AG09319 (cell line): Measurements from ENCODE around the gene SCN1A.

Experiments used
- DNase-seq: peaks from one replicate; pipeline ENCODE4 v3.0.0-alpha.2; 2010; ENCODE audit warnings: low read depth; ENCODE audit errors: extremely low read depth
- CTCF ChIP-seq: IDR thresholded peaks from 2 replicates; pipeline ENCODE4 v1.5.1; 2011; ENCODE audit warnings: low read depth, mild to moderate bottlenecking, inconsistent platforms, low read length, moderate library complexity

The SCN1A gene

GRCh38 chr2:165957030-165957675 lies 170.7 kb downstream of the SCN1A start:
- TF ChIP-seq CTCF: no peak
- no peak for DNase-seq

GRCh38 chr2:165953655-165954606 lies 173.9 kb downstream of the SCN1A start, which contains the start of gene TTC21B:
TTC21B (minus strand) TSS chr2:165953776; CDS start chr2:165953705, 71 bp downstream.
- TF ChIP-seq CTCF: peak; percentile 75
- peak; percentile 83 for DNase-seq

GRCh38 chr2:165953306-165953654 lies 174.5 kb downstream of the SCN1A start:
- DNase-seq: peak; percentile 10
- no peak for TF ChIP-seq CTCF

GRCh38 chr2:165952741-165953211 lies 175.0 kb downstream of the SCN1A start:
- no peak for DNase-seq
- no peak for TF ChIP-seq CTCF

- no peak for TF ChIP-seq CTCF
- DNase-seq: no peak
These were observed 175.7 kb downstream of the SCN1A start for GRCh38 chr2:165952085-165952484.

GRCh38 chr2:165950438-165950837 lies 177.4 kb downstream of the SCN1A start:
- DNase-seq: no peak
- no peak for TF ChIP-seq CTCF

- DNase-seq: no peak
- TF ChIP-seq CTCF: no peak
These were observed 186.0 kb downstream of the SCN1A start for GRCh38 chr2:165941827-165942226.
